ENCODE measurements around the gene CDK18. TPM values are rescaled to one million over a fixed set of nuclear protein-coding genes. Genes with fewer than 3 reads are reported as not detected.
"Not testable (repeated sequence)": the region's sequence is repeated elsewhere in the genome, so short reads cannot be mapped to it uniquely, and the experiment has no call there.

CDK18 gene
- total RNA-seq, 1 experiment from 2014 or later, result 2.4 TPM

DNA sequence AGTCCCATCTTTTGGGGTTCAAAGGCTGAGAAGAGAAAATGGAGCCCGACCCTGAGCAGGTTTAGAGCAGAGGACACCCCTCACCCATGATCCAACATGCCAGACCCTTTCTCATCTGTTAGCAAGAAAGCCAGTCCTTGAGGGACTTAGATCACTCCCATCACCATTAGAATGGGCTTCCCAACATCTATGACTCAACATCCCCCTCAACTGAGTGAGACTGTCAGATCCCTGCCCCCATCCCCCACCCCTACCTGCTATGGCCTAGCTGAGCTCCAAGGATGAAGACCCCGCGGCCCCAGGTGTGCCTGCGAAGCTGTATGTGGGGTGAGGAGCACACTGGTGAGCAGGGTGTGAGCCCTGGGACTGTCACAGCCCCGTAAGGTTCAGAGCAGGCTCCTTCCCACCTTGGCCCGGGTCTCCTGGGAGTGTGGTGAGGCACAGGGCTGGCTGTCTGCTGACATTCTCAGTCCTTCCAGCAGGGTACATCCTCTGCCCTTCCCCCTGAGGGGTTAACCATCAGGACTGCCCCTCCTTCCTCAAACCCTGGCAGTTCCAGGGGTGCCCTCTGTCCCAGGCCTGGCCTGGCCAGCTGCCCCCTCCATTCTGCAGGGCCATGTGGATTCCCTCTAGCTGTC is 27.2 kb upstream of the CDK18 start:
- peak; percentile 34 for DNase-seq (ENCODE audit: low read depth, low spot score)
- in situ Hi-C loops (cut with HindIII; ENCODE audit: low pct_unique_long_range_greater_than_20kb, low sequenced_read_pairs), result loop anchor here (25.0 kb wide), 1 partner anchor 115 kb away; the partner anchor contains the start of gene KLHDC8A

DNA sequence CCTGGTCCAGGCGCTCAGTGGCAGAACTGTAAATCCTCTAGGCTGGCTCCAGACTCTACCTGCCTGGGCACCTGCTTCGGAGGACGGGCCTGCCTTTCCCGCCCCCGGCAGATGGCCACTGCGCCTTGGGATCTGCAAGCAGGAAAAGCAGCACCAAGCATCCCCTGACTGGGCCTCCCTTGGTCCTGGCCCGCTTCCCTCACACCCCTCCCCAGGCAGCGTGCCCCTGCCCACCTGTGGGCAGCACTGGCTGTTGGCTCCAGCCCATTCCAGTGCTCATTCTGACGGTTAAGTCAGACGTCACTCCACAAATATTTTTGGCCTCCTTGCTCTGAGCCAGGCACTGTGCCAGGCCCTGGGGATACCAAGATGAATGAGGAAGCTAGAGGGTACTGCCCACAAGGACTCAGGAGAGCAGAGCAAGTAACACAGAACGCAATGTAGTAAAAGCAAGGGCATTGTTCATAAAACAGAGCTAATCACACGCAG is 26.7 kb upstream of the CDK18 start:
- DNase-seq (ENCODE audit: low read depth, low spot score), result peak; percentile 97
- in situ Hi-C loops (cut with HindIII; ENCODE audit: low pct_unique_long_range_greater_than_20kb, low sequenced_read_pairs), result loop anchor here (25.0 kb wide), 1 partner anchor 116 kb away; the partner anchor contains the start of gene KLHDC8A

DNA sequence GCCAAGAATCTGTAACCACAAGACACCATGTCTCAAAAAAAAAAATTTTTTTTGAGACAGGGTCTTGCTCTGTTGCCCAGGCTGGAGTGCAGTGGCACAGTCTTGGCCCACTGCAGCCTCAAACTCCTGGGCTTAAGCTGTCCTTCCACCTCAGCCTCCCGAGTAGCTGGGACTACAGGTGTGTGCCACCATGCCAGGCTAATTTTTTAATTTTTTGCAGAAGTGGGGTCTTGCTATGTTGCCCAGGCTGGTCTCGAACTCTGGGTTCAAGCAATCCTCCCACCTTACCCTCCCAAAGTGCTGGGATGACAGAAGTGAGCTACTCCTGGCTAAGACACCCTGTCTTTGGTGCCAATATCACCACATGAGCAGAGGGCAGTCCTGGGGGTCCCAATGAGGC is 25.5 kb upstream of the CDK18 start:
- DNase-seq (ENCODE audit: low read depth, low spot score), result not testable (repeated sequence)
- in situ Hi-C loops (cut with HindIII; ENCODE audit: low pct_unique_long_range_greater_than_20kb, low sequenced_read_pairs), result loop anchor here (25.0 kb wide), 1 partner anchor 117 kb away; the partner anchor contains the start of gene KLHDC8A

DNA sequence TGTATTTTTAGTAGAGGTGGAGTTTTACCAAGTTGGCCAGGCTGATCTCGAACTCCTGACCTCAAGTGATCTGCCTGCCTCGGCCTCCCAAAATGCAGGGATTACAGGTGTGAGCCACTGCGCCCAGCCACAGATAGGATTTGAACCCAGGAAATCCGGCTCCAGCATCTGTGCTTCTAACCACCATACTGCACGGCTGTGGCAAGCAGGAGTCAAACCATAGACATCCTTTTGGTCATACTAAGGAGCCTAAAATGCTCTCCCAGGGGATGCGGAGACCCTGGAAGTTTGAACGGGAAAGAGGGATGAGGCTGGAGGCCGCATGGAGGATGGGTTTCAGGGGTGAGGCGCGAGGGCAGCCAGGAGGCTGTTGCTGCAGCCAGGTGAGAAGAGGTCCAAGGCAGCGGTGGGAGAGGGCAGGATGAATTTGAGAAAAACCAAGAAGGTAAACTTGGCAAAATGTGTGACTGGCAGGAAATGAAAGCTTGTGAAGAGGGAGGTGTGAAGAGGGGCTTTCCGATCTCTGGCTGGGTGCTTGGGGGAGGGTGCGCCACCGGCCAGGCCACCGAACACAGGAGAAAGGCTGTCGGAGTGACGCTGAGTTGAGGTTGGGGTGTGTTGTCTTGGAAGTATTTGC is 24.0 kb upstream of the CDK18 start:
- no peak for DNase-seq (ENCODE audit: low read depth, low spot score)
- in situ Hi-C loops (cut with HindIII; ENCODE audit: low pct_unique_long_range_greater_than_20kb, low sequenced_read_pairs), result loop anchor here (25.0 kb wide), 1 partner anchor 118 kb away; the partner anchor contains the start of gene KLHDC8A

DNA sequence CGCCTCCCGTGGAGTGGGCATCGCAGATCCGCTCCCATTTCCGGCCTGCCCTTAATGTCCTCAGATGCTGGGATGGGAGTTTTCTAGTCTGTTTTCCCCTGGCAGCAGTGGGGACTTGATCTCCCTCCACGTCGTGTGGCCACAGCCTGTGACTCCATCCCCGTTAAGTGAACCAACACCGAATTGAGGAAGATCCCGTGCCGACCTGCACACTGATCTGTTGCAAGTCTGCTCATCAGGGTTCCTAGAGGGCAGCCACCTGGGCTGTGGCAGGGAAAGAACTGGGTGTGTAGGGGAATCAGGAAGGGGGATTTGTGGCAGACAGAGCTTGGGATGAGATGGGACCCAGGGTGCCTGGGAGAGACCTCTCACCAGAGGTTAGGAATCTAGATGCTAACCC is 23.3 kb upstream of the CDK18 start:
- in situ Hi-C loops (cut with HindIII; ENCODE audit: low pct_unique_long_range_greater_than_20kb, low sequenced_read_pairs), result loop anchor here (25.0 kb wide), 1 partner anchor 119 kb away; the partner anchor contains the start of gene KLHDC8A
- no peak for DNase-seq (ENCODE audit: low read depth, low spot score)

DNA sequence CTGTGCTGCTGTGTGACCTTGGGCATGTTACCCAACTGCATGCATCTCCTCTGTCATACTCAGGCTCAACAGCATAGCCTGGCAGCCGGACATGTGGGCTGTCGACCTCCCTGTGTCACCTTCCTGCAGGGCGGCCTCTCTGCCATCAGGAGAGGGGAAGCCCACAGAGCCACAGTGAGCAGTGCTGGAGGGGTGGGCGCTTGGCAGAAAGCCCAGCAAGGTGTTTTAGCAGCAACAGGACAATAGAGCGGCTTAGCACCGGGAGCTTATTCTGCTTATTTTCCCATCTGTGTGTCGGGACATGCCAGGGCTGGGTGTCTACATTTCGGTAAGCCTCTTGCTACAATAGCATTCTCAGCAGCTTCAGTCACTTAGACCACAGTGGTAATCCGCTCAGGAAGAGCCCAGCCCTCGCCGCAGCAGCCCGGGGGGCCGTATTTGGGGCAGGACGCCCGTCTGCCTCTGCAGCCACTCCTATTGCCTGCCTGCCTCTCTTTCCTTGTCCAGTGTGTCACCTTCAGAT is 22.8 kb upstream of the CDK18 start:
- no peak for DNase-seq (ENCODE audit: low read depth, low spot score)
- in situ Hi-C loops (cut with HindIII; ENCODE audit: low pct_unique_long_range_greater_than_20kb, low sequenced_read_pairs), result loop anchor here (25.0 kb wide), 1 partner anchor 119 kb away; the partner anchor contains the start of gene KLHDC8A

DNA sequence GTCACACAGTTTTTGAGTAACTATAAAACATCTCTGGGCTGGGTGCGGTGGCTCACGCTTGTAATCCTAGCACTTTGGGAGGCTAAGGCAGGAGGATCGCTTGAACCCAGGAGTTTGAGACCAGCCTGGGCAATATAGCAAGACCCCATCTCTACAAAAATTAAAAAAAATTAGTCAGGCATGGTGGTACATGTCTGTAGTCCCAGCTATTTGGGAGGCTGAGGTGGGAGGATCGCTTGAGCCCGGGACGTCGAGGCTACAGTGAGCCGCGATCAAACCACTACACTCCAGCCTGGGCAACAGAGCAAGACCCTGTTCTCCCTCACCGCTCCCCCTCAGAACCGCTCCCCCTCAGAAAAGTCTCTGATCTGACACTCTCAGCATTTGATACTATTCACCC is 21.9 kb upstream of the CDK18 start:
- not testable (repeated sequence) for DNase-seq (ENCODE audit: low read depth, low spot score)
- in situ Hi-C loops (cut with HindIII; ENCODE audit: low pct_unique_long_range_greater_than_20kb, low sequenced_read_pairs), result loop anchor here (25.0 kb wide), 1 partner anchor 120 kb away; the partner anchor contains the start of gene KLHDC8A

DNA sequence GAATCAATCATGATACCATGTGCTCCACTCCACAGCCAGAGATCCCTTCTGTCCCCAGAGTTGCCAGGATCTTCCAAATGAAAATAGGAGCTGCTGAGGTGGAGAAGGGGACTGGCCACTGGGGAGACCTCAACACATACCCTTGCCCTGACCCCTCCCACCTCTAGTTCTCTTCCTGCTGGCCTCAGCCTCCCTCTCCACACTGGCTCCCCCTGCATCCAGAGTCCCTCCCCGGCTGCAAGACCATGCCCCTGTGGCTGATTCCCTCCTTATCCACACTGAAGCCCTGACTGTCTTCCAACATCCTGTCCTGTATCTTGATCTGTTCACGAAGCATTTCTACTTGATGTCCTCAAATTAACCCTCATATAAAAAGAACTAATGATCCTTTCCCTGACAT is 21.1 kb upstream of the CDK18 start:
- in situ Hi-C loops (cut with HindIII; ENCODE audit: low pct_unique_long_range_greater_than_20kb, low sequenced_read_pairs), result loop anchor here (25.0 kb wide), 1 partner anchor 121 kb away; the partner anchor contains the start of gene KLHDC8A
- no peak for DNase-seq (ENCODE audit: low read depth, low spot score)

DNA sequence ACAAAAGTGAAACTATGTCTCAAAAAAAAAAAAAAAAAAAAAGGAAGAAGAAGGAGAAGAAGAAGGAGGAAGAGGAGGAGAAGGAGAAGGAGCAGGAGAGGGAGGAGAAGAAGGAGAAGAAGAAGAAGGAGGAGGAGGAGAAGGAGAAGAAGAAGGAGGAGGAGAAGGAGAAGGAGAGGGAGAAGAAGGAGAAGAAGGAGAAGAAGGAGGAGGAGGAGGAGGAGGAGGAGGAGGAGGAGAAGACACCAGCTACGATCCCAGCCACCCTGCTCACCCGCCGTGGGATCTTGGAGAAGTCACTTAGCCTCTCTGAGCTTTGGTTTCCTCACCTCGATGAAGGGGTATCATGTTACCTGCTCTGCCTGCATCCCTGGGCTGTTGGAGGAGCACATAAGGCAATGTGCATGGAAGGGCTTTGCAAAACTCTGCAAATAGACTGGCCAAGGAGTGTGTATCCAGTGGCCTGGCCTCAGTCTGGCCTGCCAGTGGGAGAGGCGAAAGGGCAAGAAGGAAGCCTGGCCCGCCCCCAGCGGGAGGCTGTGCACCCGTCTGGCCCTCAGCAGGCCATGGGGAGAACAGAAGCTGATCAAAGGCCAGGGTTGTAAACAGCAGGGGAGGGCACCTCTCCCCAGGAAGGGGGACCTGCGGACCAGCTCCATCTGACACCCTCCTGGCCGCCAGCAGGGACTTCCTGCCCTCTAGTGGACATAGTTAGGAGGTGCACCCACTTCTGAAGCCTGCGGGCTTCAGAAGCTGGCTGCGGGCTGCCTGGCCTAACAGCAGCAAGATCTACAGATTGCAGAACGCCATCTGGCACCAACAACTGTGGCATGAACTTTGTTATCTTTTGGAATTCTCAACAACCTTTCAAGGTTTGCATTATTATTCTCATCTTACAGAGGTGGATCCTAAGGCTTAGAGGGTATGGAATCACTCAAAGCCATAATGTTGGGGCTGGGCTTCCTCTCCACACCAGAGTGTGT is 19.2 kb upstream of the CDK18 start:
- peak; percentile 81 for DNase-seq (ENCODE audit: low read depth, low spot score)
- in situ Hi-C loops (cut with HindIII; ENCODE audit: low pct_unique_long_range_greater_than_20kb, low sequenced_read_pairs), result loop anchor here (25.0 kb wide), 1 partner anchor 123 kb away; the partner anchor contains the start of gene KLHDC8A

DNA sequence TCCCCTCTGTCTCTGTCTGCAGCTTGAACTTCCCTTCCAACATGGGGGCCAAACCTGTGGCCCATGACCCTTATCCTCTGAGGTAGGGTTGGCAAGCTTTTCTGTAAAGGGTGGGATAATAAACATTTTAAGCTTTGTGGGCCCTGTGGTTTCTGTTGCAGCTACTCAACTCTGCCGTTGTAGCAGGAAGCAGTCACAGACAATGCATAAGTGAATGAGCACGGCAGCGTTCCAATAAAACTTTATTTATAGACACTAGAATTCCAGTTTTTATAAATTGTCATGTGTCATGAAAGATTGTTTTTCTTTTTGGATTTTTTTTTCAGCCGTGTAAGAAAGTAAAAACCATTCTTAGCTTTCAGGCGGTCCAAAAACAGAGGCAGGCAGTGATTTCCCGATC is 18.2 kb upstream of the CDK18 start:
- no peak for DNase-seq (ENCODE audit: low read depth, low spot score)
- in situ Hi-C loops (cut with HindIII; ENCODE audit: low pct_unique_long_range_greater_than_20kb, low sequenced_read_pairs), result loop anchor here (25.0 kb wide), 1 partner anchor 124 kb away; the partner anchor contains the start of gene KLHDC8A

DNA sequence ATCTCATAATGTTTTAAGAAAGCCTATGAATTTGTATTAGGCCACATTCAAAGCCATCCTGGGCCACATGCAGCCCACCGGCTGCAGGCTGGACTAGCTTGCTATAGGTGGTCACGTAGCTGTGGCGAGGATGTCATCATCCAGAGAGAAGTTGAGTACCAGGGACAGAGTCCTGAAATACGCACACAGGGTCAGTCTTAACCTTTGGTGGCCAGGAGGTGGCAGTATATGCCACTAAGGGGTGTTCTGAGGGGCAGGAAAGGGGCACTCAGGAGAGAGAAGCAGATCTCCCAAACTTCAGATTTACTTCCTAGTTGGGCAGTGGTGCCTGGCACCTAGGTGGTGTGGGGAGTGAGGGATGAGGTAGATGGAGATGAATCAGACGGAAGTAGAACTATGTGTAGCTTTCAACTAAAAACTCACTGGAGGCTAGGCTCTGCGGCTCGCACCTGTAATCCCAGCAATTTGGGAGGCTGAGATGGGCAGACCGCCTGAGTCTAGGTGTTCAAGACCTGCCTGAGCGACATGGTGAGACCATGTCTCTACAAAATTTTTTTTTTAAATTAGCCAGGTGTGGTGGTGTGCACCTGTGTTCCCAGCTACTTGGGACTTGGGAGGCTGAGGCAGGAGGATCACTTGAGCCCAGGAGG is 16.3 kb upstream of the CDK18 start:
- DNase-seq (ENCODE audit: low read depth, low spot score), result peak; percentile 83
- in situ Hi-C loops (cut with HindIII; ENCODE audit: low pct_unique_long_range_greater_than_20kb, low sequenced_read_pairs), result loop anchor here (25.0 kb wide), 1 partner anchor 126 kb away; the partner anchor contains the start of gene KLHDC8A

DNA sequence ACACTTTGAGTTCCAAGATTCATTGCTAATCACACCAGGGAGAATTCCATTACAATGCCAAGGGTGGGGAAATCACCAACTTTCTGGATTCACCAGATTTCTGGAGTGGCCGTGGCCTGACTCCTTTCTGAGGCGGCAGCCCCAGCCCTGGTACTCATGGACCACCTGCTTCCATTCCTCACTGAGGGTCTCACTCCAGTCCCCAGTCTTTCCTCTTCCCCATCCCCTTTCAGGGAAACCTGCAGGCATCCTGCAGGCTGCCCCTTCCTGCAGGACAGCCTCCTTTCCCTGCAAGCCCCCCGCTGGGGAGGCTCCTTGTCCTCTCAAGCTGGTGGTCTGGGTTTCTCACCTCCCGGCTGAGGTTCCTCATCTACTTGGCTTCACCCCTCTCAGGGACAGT is 12.7 kb upstream of the CDK18 start:
- DNase-seq (ENCODE audit: low read depth, low spot score), result no peak
- in situ Hi-C loops (cut with HindIII; ENCODE audit: low pct_unique_long_range_greater_than_20kb, low sequenced_read_pairs), result loop anchor here (25.0 kb wide), 1 partner anchor 129 kb away; the partner anchor contains the start of gene KLHDC8A

DNA sequence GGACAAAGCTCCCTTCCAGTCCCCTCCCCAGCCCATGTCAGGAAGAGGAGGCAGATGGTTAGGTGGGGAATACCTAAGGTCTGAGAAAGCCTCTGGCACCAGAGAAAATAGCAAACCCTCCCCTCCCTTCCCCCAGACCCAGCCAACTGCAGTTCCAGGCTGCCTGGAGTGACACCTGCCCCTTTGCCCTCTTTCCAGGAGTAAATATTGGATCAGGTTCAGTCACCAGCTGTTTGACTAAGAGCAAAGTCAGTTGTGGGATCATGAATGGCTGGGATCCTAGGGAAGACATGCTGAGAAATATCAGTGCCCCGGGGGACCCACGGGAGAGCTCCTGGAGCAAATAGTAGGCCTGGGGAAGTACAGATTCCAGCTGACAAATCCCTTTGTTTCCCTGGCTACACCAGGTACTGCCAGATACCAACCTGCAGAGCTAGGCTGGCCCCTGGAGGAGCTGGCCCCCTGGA is 12.2 kb upstream of the CDK18 start:
- in situ Hi-C loops (cut with HindIII; ENCODE audit: low pct_unique_long_range_greater_than_20kb, low sequenced_read_pairs), result loop anchor here (25.0 kb wide), 1 partner anchor 130 kb away; the partner anchor contains the start of gene KLHDC8A
- DNase-seq (ENCODE audit: low read depth, low spot score), result no peak

DNA sequence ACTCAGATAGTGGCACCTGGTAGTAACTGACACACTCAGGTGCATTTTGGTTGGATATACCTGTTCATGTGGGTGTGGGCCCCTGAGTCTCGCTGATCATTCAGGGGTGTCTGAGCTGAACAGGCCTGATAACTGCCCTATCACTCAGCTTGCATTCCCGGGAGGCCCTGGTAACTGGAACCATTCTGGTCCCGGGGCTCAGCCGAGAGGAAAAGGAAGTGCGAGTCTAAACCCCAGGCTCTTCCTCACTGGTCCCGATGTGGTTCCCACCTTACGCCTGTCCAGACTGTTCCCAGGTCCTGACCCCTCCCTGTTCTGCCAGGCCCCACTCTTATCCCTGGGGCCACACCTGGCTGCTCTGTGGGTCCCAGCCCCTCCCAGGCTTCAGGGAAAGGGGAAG is 11.7 kb upstream of the CDK18 start:
- in situ Hi-C loops (cut with HindIII; ENCODE audit: low pct_unique_long_range_greater_than_20kb, low sequenced_read_pairs), result loop anchor here (25.0 kb wide), 1 partner anchor 130 kb away; the partner anchor contains the start of gene KLHDC8A
- DNase-seq (ENCODE audit: low read depth, low spot score), result no peak

DNA sequence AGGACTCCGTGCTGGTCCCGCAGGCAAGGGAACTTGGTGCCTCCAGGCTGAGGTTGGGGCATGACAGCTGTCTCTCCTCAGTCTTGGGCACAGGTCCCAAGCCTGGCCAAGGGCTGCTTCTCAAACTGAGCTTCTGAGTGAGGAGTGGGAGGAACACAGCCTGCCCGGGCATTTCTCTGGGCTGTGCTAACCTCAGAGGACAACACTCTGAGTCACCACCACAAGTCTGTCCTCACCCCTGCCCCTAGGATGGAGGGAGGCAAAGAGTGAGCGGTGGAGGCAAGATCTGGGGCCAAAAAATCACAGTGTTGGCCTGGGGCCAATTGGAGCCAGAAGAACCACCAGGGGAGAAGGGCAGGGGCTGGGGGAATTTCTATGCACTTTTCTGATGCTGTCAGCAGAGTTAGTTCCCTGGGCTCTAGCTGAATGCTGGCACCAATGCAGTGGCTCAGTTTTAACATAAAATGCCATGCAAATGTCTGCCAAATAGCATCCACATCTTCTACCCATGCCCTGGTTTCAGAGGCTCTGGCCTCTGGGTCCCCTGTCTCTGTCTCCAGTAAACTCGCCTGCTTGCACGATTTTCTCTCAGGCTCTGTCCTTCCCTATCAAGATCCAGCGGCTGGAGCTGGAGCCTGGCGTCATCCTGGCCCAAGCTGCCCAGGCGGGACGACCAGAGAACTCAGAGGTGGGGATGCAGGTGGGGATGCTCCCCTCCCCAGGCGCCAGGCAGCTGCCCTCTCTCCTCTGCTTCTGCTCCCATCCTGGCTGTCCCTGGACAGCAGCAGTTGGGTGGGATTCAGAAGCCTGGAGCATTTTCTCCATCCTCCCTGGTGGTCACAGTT is 11.0 kb upstream of the CDK18 start:
- in situ Hi-C loops (cut with HindIII; ENCODE audit: low pct_unique_long_range_greater_than_20kb, low sequenced_read_pairs), result loop anchor here (25.0 kb wide), 1 partner anchor 131 kb away; the partner anchor contains the start of gene KLHDC8A
- peak; percentile 17 for DNase-seq (ENCODE audit: low read depth, low spot score)

Data from SK-MEL-5 (cell line).